OCI-LY7 (cell line): ENCODE measurements around the gene CCDC3. TPM values are rescaled to one million over a fixed set of nuclear protein-coding genes. Genes with fewer than 3 reads are reported as not detected.
"Not testable (repeated sequence)": the region's sequence is repeated elsewhere in the genome, so short reads cannot be mapped to it uniquely, and the experiment has no call there.

Experiments
- BruUV-seq: library from RNA; stranded (reverse); fragments of 400-500 nt; replicated peaks from 2 replicates; lab custom pipeline; 2021; lab: Mats Ljungman, UMichigan
- CTCF ChIA-PET: fragments of 300-600 bp; sonication (Branson Sonifier 250); formaldehyde crosslinking; loops from one replicate; lab custom pipeline; 2022; ENCODE audit warnings: antibody characterized with exemption; ENCODE audit not compliant: unreplicated experiment; lab: Charles Lee
- POLR2A ChIA-PET: fragments of 300-600 bp; sonication (Branson Sonifier 250); formaldehyde crosslinking; loops from one replicate; lab custom pipeline; 2022; ENCODE audit warnings: antibody characterized with exemption; lab: Charles Lee
- DNase-seq: peaks from one replicate; pipeline ENCODE4 v3.0.0-alpha.2; 2015; ENCODE audit warnings: low spot score
- H2AFZ ChIP-seq: fragments of 200-600 bp; sonication (generic), shearing (Covaris generic); 2 replicates; pipeline ENCODE4 v1.6.1; 2014; ENCODE audit warnings: mild to moderate bottlenecking, antibody characterized with exemption, low read length, moderate library complexity
- H3K27ac ChIP-seq: fragments of 200-600 bp; sonication (generic); 2 replicates; pipeline ENCODE4 v1.5.1; 2014; ENCODE audit warnings: mixed run types, low read depth, mild to moderate bottlenecking, moderate library complexity, low read length, inconsistent platforms; ENCODE audit not compliant: poor library complexity, severe bottlenecking
- H3K36me3 ChIP-seq: fragments of 200-600 bp; sonication (generic); 2 replicates; pipeline ENCODE4 v1.6.1; 2014; ENCODE audit warnings: mild to moderate bottlenecking, antibody characterized with exemption, low read length, moderate library complexity, mixed read lengths; ENCODE audit not compliant: insufficient read depth
- H3K4me1 ChIP-seq: fragments of 200-600 bp; sonication (generic); 2 replicates; pipeline ENCODE4 v1.5.1; 2014; ENCODE audit warnings: mild to moderate bottlenecking, low read length; ENCODE audit not compliant: insufficient read depth, poor library complexity, severe bottlenecking
- H3K4me2 ChIP-seq: fragments of 200-600 bp; sonication (generic); 2 replicates; pipeline ENCODE4 v1.6.1; 2014; ENCODE audit warnings: mild to moderate bottlenecking, low read length
- H3K4me3 ChIP-seq: fragments of 200-600 bp; sonication (generic); 2 replicates; pipeline ENCODE4 v1.5.1; 2014; ENCODE audit warnings: mild to moderate bottlenecking, low read depth, low read length; ENCODE audit not compliant: poor library complexity, severe bottlenecking
- H3K79me2 ChIP-seq: fragments of 200-600 bp; sonication (generic); 2 replicates; pipeline ENCODE4 v1.6.1; 2016; ENCODE audit warnings: low read depth, mild to moderate bottlenecking, low read length, moderate library complexity, mixed read lengths; ENCODE audit not compliant: insufficient read depth
- H3K9me2 ChIP-seq: fragments of 200-600 bp; sonication (generic); 2 replicates; pipeline ENCODE4 v1.6.1; 2016; ENCODE audit warnings: mild to moderate bottlenecking, low read length, mixed read lengths; ENCODE audit not compliant: insufficient read depth
- H3K9me3 ChIP-seq: fragments of 200-600 bp; sonication (generic); 2 replicates; pipeline ENCODE4 v1.6.1; 2014; ENCODE audit warnings: mild to moderate bottlenecking, mixed run types, low read length, mixed read lengths
- H4K20me1 ChIP-seq: fragments of 200-600 bp; sonication (generic); 2 replicates; pipeline ENCODE4 v1.6.1; 2014; ENCODE audit warnings: mild to moderate bottlenecking, antibody characterized with exemption, low read length, moderate library complexity, mixed read lengths; ENCODE audit not compliant: insufficient read depth
- CTCF ChIP-seq: fragments of 200-600 bp; sonication (generic); conservative IDR thresholded peaks from 2 replicates; pipeline ENCODE4 v1.5.1; 2014; ENCODE audit warnings: mild to moderate bottlenecking, antibody characterized with exemption, low read length, moderate library complexity, mixed read lengths
- EZH2phosphoT487 ChIP-seq: fragments of 200-600 bp; sonication (generic); IDR thresholded peaks from 2 replicates; pipeline ENCODE4 v1.6.1; 2018; ENCODE audit warnings: low read depth, borderline replicate concordance, mild to moderate bottlenecking, mixed run types, antibody characterized with exemption, low read length, moderate library complexity, mixed read lengths
- intact Hi-C: fragments of 100-400 bp; cut with micrococcal nuclease; formaldehyde crosslinking; loops from one replicate; pipeline ENCODE4 v1.10.0; 2022; ENCODE audit not compliant: unreplicated experiment
- total RNA-seq, 2 experiments: library from RNA; depleted of rRNA in 1 of 2; stranded (reverse); fragments of >200 nt in 1 of 2; shearing (Covaris generic) in 1 of 2; gene quantifications; 2 replicates each; pipeline ENCODE4 v1.2.3, GENCODE V29; 2014 to 2022

The CCDC3 gene
- total RNA-seq, 2 experiments from 2014 or later: not detected

GRCh38 chr10:13038391-13038790 lies 36.9 kb upstream of the CCDC3 start:
- H3K9me3 ChIP-seq: no peaks in the 10 kb centered on the region
- no peak for TF ChIP-seq CTCF
- no peak for TF ChIP-seq EZH2phosphoT487
- POLR2A ChIA-PET: interaction anchor here (0.6 kb wide), 2 partner anchors 8 to 1296 kb away, joined by 3 to 4 read pairs; no protein-coding TSS in a partner anchor

GRCh38 chr10:13037832-13038231 lies 36.3 kb upstream of the CCDC3 start:
- CTCF ChIA-PET: no interaction called here
- H3K36me3 ChIP-seq: no peaks in the 10 kb centered on the region
- no peaks in the 10 kb centered on the region for H3K4me1 ChIP-seq
- TF ChIP-seq EZH2phosphoT487: no peak
- BruUV-seq: no TSS peak
- no peak overlapping the region for H2AFZ ChIP-seq
- H3K9me3 ChIP-seq: no peaks in the 10 kb centered on the region
- H3K4me3 ChIP-seq: no peak overlapping the region
- POLR2A ChIA-PET: no interaction called here
- H3K27ac ChIP-seq: no peak overlapping the region
- H4K20me1 ChIP-seq: no peaks in the 10 kb centered on the region
- H3K79me2 ChIP-seq: no peaks in the 10 kb centered on the region
- no peak overlapping the region for H3K4me2 ChIP-seq
- no peak for DNase-seq
- no peaks in the 10 kb centered on the region for H3K9me2 ChIP-seq
- intact Hi-C loops: no loop called here

More at GRCh38 chr10:13038391-13038790, 36.9 kb upstream of the CCDC3 start:
- intact Hi-C loops: no loop called here
- CTCF ChIA-PET: no interaction called here
- Histone ChIP-seq H3K27ac (no peak overlapping the region), H3K4me1 (no peaks in the 10 kb centered on the region), H3K4me2 (no peak overlapping the region), H2AFZ (no peak overlapping the region), H3K36me3 (no peaks in the 10 kb centered on the region), H4K20me1 (no peaks in the 10 kb centered on the region), H3K79me2 (no peaks in the 10 kb centered on the region), H3K9me2 (no peaks in the 10 kb centered on the region), H3K4me3 (no peak overlapping the region)
- BruUV-seq: no TSS peak
- DNase-seq: no peak

GRCh38 chr10:13036841-13037240 lies 35.3 kb upstream of the CCDC3 start:
- no peak for DNase-seq
- Histone ChIP-seq H4K20me1 (no peaks in the 10 kb centered on the region), H3K4me2 (no peak overlapping the region), H3K79me2 (no peaks in the 10 kb centered on the region), H3K9me2 (no peaks in the 10 kb centered on the region), H3K9me3 (no peaks in the 10 kb centered on the region), H2AFZ (no peak overlapping the region), H3K4me3 (no peak overlapping the region), H3K27ac (no peak overlapping the region), H3K36me3 (no peaks in the 10 kb centered on the region), H3K4me1 (no peaks in the 10 kb centered on the region)
- BruUV-seq: no TSS peak
- no peak for TF ChIP-seq EZH2phosphoT487
- TF ChIP-seq CTCF: no peak
- ChIA-PET POLR2A (no interaction called here), CTCF (no interaction called here)
- intact Hi-C loops: no loop called here

- H3K36me3 ChIP-seq, intact Hi-C loops, CTCF ChIA-PET, H3K4me2 ChIP-seq, DNase-seq, H4K20me1 ChIP-seq, H3K4me3 ChIP-seq, H2AFZ ChIP-seq, H3K9me2 ChIP-seq, BruUV-seq, H3K9me3 ChIP-seq, H3K79me2 ChIP-seq, POLR2A ChIA-PET, H3K4me1 ChIP-seq, H3K27ac ChIP-seq: not testable (repeated sequence)
These were observed 34.2 kb upstream of the CCDC3 start for GRCh38 chr10:13035731-13036130.
